ENCODE results near the gene LMBR1. TPM values are rescaled to one million over a fixed set of nuclear protein-coding genes. Genes with fewer than 3 reads are reported as not detected.
A peak's percentile ranks its signal among the peaks of the same experiment; 100 is the strongest.
"Not testable (repeated sequence)": the region's sequence is repeated elsewhere in the genome, so short reads cannot be mapped to it uniquely, and the experiment has no call there.

The LMBR1 gene
- total and polyA plus RNA-seq, 4 experiments from 2014 or later, result 35.3 to 97.4 (median 55.2) TPM

- Mint-ChIP-seq H3K9me3 (no peaks in the 10 kb centered on the region), H3K4me3 (no peak overlapping the region), H3K27ac (no peak overlapping the region), H3K4me1 (peaks cover 0 to 4% (median 1%) of the 10 kb centered on the region in 4 donors), H3K27me3 (no peaks in the 10 kb centered on the region), H3K36me3 (peaks cover 12 to 22% of the 10 kb centered on the region in 2 donors)
- H3K36me3 ChIP-seq (ENCODE audit: insufficient read depth, low read length), result no peaks in the 10 kb centered on the region
- no peak overlapping the region for H3K27ac ChIP-seq (ENCODE audit: low read depth, low read length)
- no peaks in the 10 kb centered on the region for H3K4me1 ChIP-seq (ENCODE audit: insufficient read depth, low read length)
- ChIA-PET POLR2A (ENCODE audit: partially characterized antibody) (no interaction called here), CTCF (ENCODE audit: partially characterized antibody) (no interaction called here)
- H3K4me3 ChIP-seq (ENCODE audit: low read length in 2 of 2), result no peak overlapping the region
- no peaks in the 10 kb centered on the region for H3K9me3 ChIP-seq (ENCODE audit: control insufficient read depth in 1 of 2, low read length in 2 of 2)
- intact Hi-C loops (cut with micrococcal nuclease), result no loop called here
- no peaks in the 10 kb centered on the region for H3K27me3 ChIP-seq (ENCODE audit: insufficient read depth, low read length)
- no peak for DNase-seq
Measured at GRCh38 chr7:156823435-156823834, 69.5 kb downstream of the LMBR1 start.

- Mint-ChIP-seq H3K4me3 (no peak overlapping the region), H3K27me3 (no peaks in the 10 kb centered on the region), H3K9me3 (peaks cover 0 to 1% (median 0%) of the 10 kb centered on the region in 8 donors), H3K27ac (no peak overlapping the region), H3K4me1 (no peaks in the 10 kb centered on the region), H3K36me3 (peaks cover 12 to 19% of the 10 kb centered on the region in 2 donors)
- Histone ChIP-seq H3K4me3 (ENCODE audit: low read length in 2 of 2) (no peak overlapping the region), H3K27me3 (ENCODE audit: insufficient read depth, low read length) (no peaks in the 10 kb centered on the region), H3K4me1 (ENCODE audit: insufficient read depth, low read length) (no peaks in the 10 kb centered on the region), H3K27ac (ENCODE audit: low read depth, low read length) (no peak overlapping the region), H3K36me3 (ENCODE audit: insufficient read depth, low read length) (no peaks in the 10 kb centered on the region), H3K9me3 (ENCODE audit: control insufficient read depth in 1 of 2, low read length in 2 of 2) (no peaks in the 10 kb centered on the region)
- POLR2A ChIA-PET (ENCODE audit: partially characterized antibody), result no interaction called here
- CTCF ChIA-PET (ENCODE audit: partially characterized antibody), result no interaction called here
- DNase-seq, result no peak
- intact Hi-C loops (cut with micrococcal nuclease), result no loop called here
Measured at GRCh38 chr7:156820445-156821063, 72.4 kb downstream of the LMBR1 start.

GRCh38 chr7:156819733-156820295 is 73.2 kb downstream of the LMBR1 start:
- no peak for DNase-seq
- no peaks in the 10 kb centered on the region for H3K4me1 ChIP-seq (ENCODE audit: insufficient read depth, low read length)
- intact Hi-C loops (cut with micrococcal nuclease), result no loop called here
- ChIA-PET CTCF (ENCODE audit: partially characterized antibody) (no interaction called here), POLR2A (ENCODE audit: partially characterized antibody) (no interaction called here)
- no peaks in the 10 kb centered on the region for H3K9me3 ChIP-seq (ENCODE audit: control insufficient read depth in 1 of 2, low read length in 2 of 2)
- no peak overlapping the region for H3K27ac Mint-ChIP-seq
- H3K27me3 Mint-ChIP-seq, result no peaks in the 10 kb centered on the region
- no peak overlapping the region for H3K4me3 ChIP-seq (ENCODE audit: low read length in 2 of 2)
- H3K4me3 Mint-ChIP-seq, result no peak overlapping the region
- H3K27ac ChIP-seq (ENCODE audit: low read depth, low read length), result no peak overlapping the region
- peaks cover 12 to 17% of the 10 kb centered on the region in 2 donors for H3K36me3 Mint-ChIP-seq
- H3K9me3 Mint-ChIP-seq, result peaks cover 0 to 1% (median 0%) of the 10 kb centered on the region in 8 donors
- no peaks in the 10 kb centered on the region for H3K27me3 ChIP-seq (ENCODE audit: insufficient read depth, low read length)
- no peaks in the 10 kb centered on the region for H3K36me3 ChIP-seq (ENCODE audit: insufficient read depth, low read length)
- H3K4me1 Mint-ChIP-seq, result no peaks in the 10 kb centered on the region

GRCh38 chr7:156818133-156818532 is 74.8 kb downstream of the LMBR1 start:
- no peak overlapping the region for H3K4me3 ChIP-seq (ENCODE audit: low read length in 2 of 2)
- no peaks in the 10 kb centered on the region for H3K27me3 ChIP-seq (ENCODE audit: insufficient read depth, low read length)
- H3K9me3 Mint-ChIP-seq, result peaks cover 0 to 1% (median 0%) of the 10 kb centered on the region in 8 donors
- DNase-seq, result no peak
- H3K36me3 Mint-ChIP-seq, result peaks cover 15 to 18% of the 10 kb centered on the region in 2 donors
- intact Hi-C loops (cut with micrococcal nuclease), result no loop called here
- H3K27ac ChIP-seq (ENCODE audit: low read depth, low read length), result no peak overlapping the region
- H3K9me3 ChIP-seq (ENCODE audit: control insufficient read depth in 1 of 2, low read length in 2 of 2), result no peaks in the 10 kb centered on the region
- ChIA-PET POLR2A (ENCODE audit: partially characterized antibody) (no interaction called here), CTCF (ENCODE audit: partially characterized antibody) (interaction anchor here (0.8 to 1.1 kb wide), 2 partner anchors 16 to 1020 kb away, joined by 3 read pairs; no protein-coding TSS in a partner anchor)
- no peaks in the 10 kb centered on the region for H3K4me1 ChIP-seq (ENCODE audit: insufficient read depth, low read length)
- no peak overlapping the region for H3K4me3 Mint-ChIP-seq
- no peaks in the 10 kb centered on the region for H3K27me3 Mint-ChIP-seq
- H3K4me1 Mint-ChIP-seq, result no peaks in the 10 kb centered on the region
- no peaks in the 10 kb centered on the region for H3K36me3 ChIP-seq (ENCODE audit: insufficient read depth, low read length)
- peak overlapping the region in 1 of 7 donors; percentile 53 for H3K27ac Mint-ChIP-seq

- peaks cover 22 to 23% of the 10 kb centered on the region in 2 donors for H3K36me3 Mint-ChIP-seq
- CTCF ChIA-PET (ENCODE audit: partially characterized antibody), result interaction anchor here (0.6 kb wide), 1 partner anchor 37 kb away, joined by 3 read pairs; no protein-coding TSS in a partner anchor
- POLR2A ChIA-PET (ENCODE audit: partially characterized antibody), result no interaction called here
- H3K9me3 Mint-ChIP-seq, result peaks cover 0 to 1% (median 0%) of the 10 kb centered on the region in 8 donors
- peak overlapping the region in 1 of 7 donors; percentile 49 for H3K27ac Mint-ChIP-seq
- H3K27me3 Mint-ChIP-seq, result no peaks in the 10 kb centered on the region
- H3K27ac ChIP-seq (ENCODE audit: low read depth, low read length), result no peak overlapping the region
- no peaks in the 10 kb centered on the region for H3K9me3 ChIP-seq (ENCODE audit: control insufficient read depth in 1 of 2, low read length in 2 of 2)
- H3K4me3 ChIP-seq (ENCODE audit: low read length in 2 of 2), result no peak overlapping the region
- peaks cover 0 to 3% (median 0%) of the 10 kb centered on the region in 4 donors for H3K4me1 Mint-ChIP-seq
- peak in 2 of 5 donors; percentile 4 to 14 for DNase-seq
- intact Hi-C loops (cut with micrococcal nuclease), result loop anchor here (1.0 kb wide), 1 partner anchor 1020 kb away; no protein-coding TSS in a partner anchor
- H3K4me3 Mint-ChIP-seq, result peak overlapping the region in 1 of 8 donors; percentile 31
- H3K36me3 ChIP-seq (ENCODE audit: insufficient read depth, low read length), result no peaks in the 10 kb centered on the region
- no peaks in the 10 kb centered on the region for H3K4me1 ChIP-seq (ENCODE audit: insufficient read depth, low read length)
- no peaks in the 10 kb centered on the region for H3K27me3 ChIP-seq (ENCODE audit: insufficient read depth, low read length)
Measured at GRCh38 chr7:156816943-156817572, 75.9 kb downstream of the LMBR1 start.

GRCh38 chr7:156811706-156812105 is 81.3 kb downstream of the LMBR1 start:
- no peak overlapping the region for H3K27ac ChIP-seq (ENCODE audit: low read depth, low read length)
- ChIA-PET POLR2A (ENCODE audit: partially characterized antibody) (no interaction called here), CTCF (ENCODE audit: partially characterized antibody) (no interaction called here)
- Mint-ChIP-seq H3K4me3 (no peak overlapping the region), H3K4me1 (peaks cover 0 to 3% (median 1%) of the 10 kb centered on the region in 4 donors), H3K27me3 (no peaks in the 10 kb centered on the region), H3K9me3 (no peaks in the 10 kb centered on the region), H3K27ac (no peak overlapping the region), H3K36me3 (peaks cover 12 to 20% of the 10 kb centered on the region in 2 donors)
- H3K27me3 ChIP-seq (ENCODE audit: insufficient read depth, low read length), result no peaks in the 10 kb centered on the region
- no peak overlapping the region for H3K4me3 ChIP-seq (ENCODE audit: low read length in 2 of 2)
- H3K4me1 ChIP-seq (ENCODE audit: insufficient read depth, low read length), result no peaks in the 10 kb centered on the region
- no peak for DNase-seq
- no peaks in the 10 kb centered on the region for H3K36me3 ChIP-seq (ENCODE audit: insufficient read depth, low read length)
- H3K9me3 ChIP-seq (ENCODE audit: control insufficient read depth in 1 of 2, low read length in 2 of 2), result no peaks in the 10 kb centered on the region
- intact Hi-C loops (cut with micrococcal nuclease), result no loop called here

GRCh38 chr7:156803656-156804055 is 89.3 kb downstream of the LMBR1 start:
- CTCF ChIA-PET (ENCODE audit: partially characterized antibody); intact Hi-C loops (cut with micrococcal nuclease); POLR2A ChIA-PET (ENCODE audit: partially characterized antibody); H3K4me3 ChIP-seq (ENCODE audit: low read length in 2 of 2); H3K36me3 ChIP-seq (ENCODE audit: insufficient read depth, low read length); H3K4me3 Mint-ChIP-seq; DNase-seq; H3K9me3 ChIP-seq (ENCODE audit: control insufficient read depth in 1 of 2, low read length in 2 of 2); H3K27ac Mint-ChIP-seq; H3K4me1 ChIP-seq (ENCODE audit: insufficient read depth, low read length); H3K9me3 Mint-ChIP-seq; H3K27ac ChIP-seq (ENCODE audit: low read depth, low read length); H3K27me3 ChIP-seq (ENCODE audit: insufficient read depth, low read length); H3K4me1 Mint-ChIP-seq; H3K27me3 Mint-ChIP-seq: not testable (repeated sequence)
- peaks cover 23 to 31% of the 10 kb centered on the region in 2 donors for H3K36me3 Mint-ChIP-seq

Data from CD4-positive, alpha-beta memory T cell (primary cell).